NT2/D1 (cell line): Measurements from ENCODE around the gene MKLN1.

Experiments
- SUZ12 ChIP-seq: IDR thresholded peaks from 2 replicates; pipeline ENCODE4 v1.6.1; 2011; ENCODE audit not compliant: insufficient read length, insufficient read depth; ENCODE audit errors: extremely low read depth
- ZNF274 ChIP-seq: IDR thresholded peaks from 2 replicates; pipeline ENCODE4 v1.6.1; 2011; ENCODE audit warnings: mild to moderate bottlenecking, low read depth, low read length

GRCh38 chr7:131536361-131536849 is 208.7 kb downstream of the MKLN1 start:
- TF ChIP-seq SUZ12 (no peak), ZNF274 (no peak)
